Activated T-cell treated with anti-CD3 and anti-CD28 coated beads, Interleukin-2, amount 50 U/mL, for 24 hours (primary cell): ENCODE data around the gene STRIP1.
A peak's percentile ranks its signal among the peaks of the same experiment; 100 is the strongest.

Experiments used
- DNase-seq: peaks from one replicate; pipeline ENCODE4 v3.0.0-alpha.2; 2020
- H3K27ac Mint-ChIP-seq: 2 replicates; pipeline ENCODE4 v1.8.0; 2020; ENCODE audit warnings: mild to moderate bottlenecking, mixed read lengths
- H3K27me3 Mint-ChIP-seq: 2 replicates; pipeline ENCODE4 v1.8.0; 2020; ENCODE audit warnings: mixed read lengths
- H3K36me3 Mint-ChIP-seq: 2 replicates; pipeline ENCODE4 v1.8.0; 2020; ENCODE audit warnings: low read depth, mixed read lengths
- H3K4me1 Mint-ChIP-seq: 2 replicates; pipeline ENCODE4 v1.8.0; 2020; ENCODE audit warnings: low read depth, mixed read lengths
- H3K4me3 Mint-ChIP-seq: 2 replicates; pipeline ENCODE4 v1.8.0; 2020; ENCODE audit warnings: mild to moderate bottlenecking, moderate library complexity, mixed read lengths
- H3K9me3 Mint-ChIP-seq: 2 replicates; pipeline ENCODE4 v1.8.0; 2020; ENCODE audit warnings: mixed read lengths

The STRIP1 gene

GRCh38 chr1:109997867-109998229, 36.6 kb upstream of the STRIP1 start:
- Mint-ChIP-seq H3K4me1 (peaks cover 30% of the 10 kb centered on the region), H3K27ac (no peak overlapping the region), H3K27me3 (no peaks in the 10 kb centered on the region), H3K36me3 (peaks cover 38% of the 10 kb centered on the region), H3K4me3 (no peak overlapping the region), H3K9me3 (no peaks in the 10 kb centered on the region)
- DNase-seq = no peak

GRCh38 chr1:110002695-110003094, 31.7 kb upstream of the STRIP1 start:
- H3K27me3 Mint-ChIP-seq = no peaks in the 10 kb centered on the region
- no peak for DNase-seq
- H3K36me3 Mint-ChIP-seq = peaks cover 13% of the 10 kb centered on the region
- no peak overlapping the region for H3K27ac Mint-ChIP-seq
- H3K4me3 Mint-ChIP-seq = no peak overlapping the region
- H3K4me1 Mint-ChIP-seq = peaks cover 35% of the 10 kb centered on the region
- H3K9me3 Mint-ChIP-seq = no peaks in the 10 kb centered on the region

- H3K4me3 Mint-ChIP-seq = peak overlapping the region; percentile 16
- peaks cover 33% of the 10 kb centered on the region for H3K4me1 Mint-ChIP-seq
- H3K27me3 Mint-ChIP-seq = no peaks in the 10 kb centered on the region
- H3K27ac Mint-ChIP-seq = peak overlapping the region; percentile 78
- H3K9me3 Mint-ChIP-seq = no peaks in the 10 kb centered on the region
- peaks cover 17% of the 10 kb centered on the region for H3K36me3 Mint-ChIP-seq
- DNase-seq = peak; percentile 44
Measured at GRCh38 chr1:110003747-110004428, 30.5 kb upstream of the STRIP1 start.

- Mint-ChIP-seq H3K9me3 (no peaks in the 10 kb centered on the region), H3K27me3 (no peaks in the 10 kb centered on the region), H3K27ac (peak overlapping the region; percentile 78), H3K36me3 (peaks cover 24% of the 10 kb centered on the region), H3K4me3 (peak overlapping the region; percentile 16), H3K4me1 (peaks cover 33% of the 10 kb centered on the region)
- no peak for DNase-seq
Measured at GRCh38 chr1:110004583-110004982, 29.8 kb upstream of the STRIP1 start.

GRCh38 chr1:110005971-110006370, 28.5 kb upstream of the STRIP1 start:
- peaks cover 33% of the 10 kb centered on the region for H3K4me1 Mint-ChIP-seq
- no peak for DNase-seq
- H3K4me3 Mint-ChIP-seq = no peak overlapping the region
- no peak overlapping the region for H3K27ac Mint-ChIP-seq
- H3K27me3 Mint-ChIP-seq = no peaks in the 10 kb centered on the region
- H3K9me3 Mint-ChIP-seq = no peaks in the 10 kb centered on the region
- H3K36me3 Mint-ChIP-seq = peaks cover 38% of the 10 kb centered on the region

GRCh38 chr1:110006516-110006915, 27.9 kb upstream of the STRIP1 start:
- Mint-ChIP-seq H3K4me3 (no peak overlapping the region), H3K27me3 (no peaks in the 10 kb centered on the region), H3K4me1 (peaks cover 33% of the 10 kb centered on the region), H3K27ac (no peak overlapping the region), H3K36me3 (peaks cover 43% of the 10 kb centered on the region), H3K9me3 (no peaks in the 10 kb centered on the region)
- no peak for DNase-seq

- Mint-ChIP-seq H3K36me3 (peaks cover 50% of the 10 kb centered on the region), H3K27me3 (no peaks in the 10 kb centered on the region), H3K4me3 (no peak overlapping the region), H3K27ac (no peak overlapping the region), H3K4me1 (peaks cover 32% of the 10 kb centered on the region), H3K9me3 (no peaks in the 10 kb centered on the region)
- DNase-seq = no peak
Measured at GRCh38 chr1:110007046-110007830, 27.2 kb upstream of the STRIP1 start.

- no peaks in the 10 kb centered on the region for H3K9me3 Mint-ChIP-seq
- H3K27me3 Mint-ChIP-seq = no peaks in the 10 kb centered on the region
- no peak overlapping the region for H3K27ac Mint-ChIP-seq
- H3K4me3 Mint-ChIP-seq = no peak overlapping the region
- DNase-seq = no peak
- H3K36me3 Mint-ChIP-seq = peaks cover 59% of the 10 kb centered on the region
- H3K4me1 Mint-ChIP-seq = peaks cover 16% of the 10 kb centered on the region
Measured at GRCh38 chr1:110008971-110009565, 25.4 kb upstream of the STRIP1 start.

- H3K36me3 Mint-ChIP-seq = peaks cover 76% of the 10 kb centered on the region
Measured at GRCh38 chr1:110011527-110012041, 22.8 kb upstream of the STRIP1 start.

GRCh38 chr1:110012100-110012780, 22.2 kb upstream of the STRIP1 start:
- no peak for DNase-seq
- no peak overlapping the region for H3K4me3 Mint-ChIP-seq
- peaks cover 2% of the 10 kb centered on the region for H3K4me1 Mint-ChIP-seq
- peaks cover 82% of the 10 kb centered on the region for H3K36me3 Mint-ChIP-seq
- no peaks in the 10 kb centered on the region for H3K27me3 Mint-ChIP-seq
- H3K9me3 Mint-ChIP-seq = no peaks in the 10 kb centered on the region
- no peak overlapping the region for H3K27ac Mint-ChIP-seq

More at GRCh38 chr1:110011527-110012041, 22.8 kb upstream of the STRIP1 start:
- H3K27ac Mint-ChIP-seq = no peak overlapping the region
- DNase-seq = no peak
- no peaks in the 10 kb centered on the region for H3K9me3 Mint-ChIP-seq
- peaks cover 2% of the 10 kb centered on the region for H3K4me1 Mint-ChIP-seq
- H3K4me3 Mint-ChIP-seq = no peak overlapping the region
- H3K27me3 Mint-ChIP-seq = no peaks in the 10 kb centered on the region

GRCh38 chr1:110017792-110018191, 16.6 kb upstream of the STRIP1 start:
- no peak overlapping the region for H3K27ac Mint-ChIP-seq
- no peaks in the 10 kb centered on the region for H3K4me1 Mint-ChIP-seq
- no peak for DNase-seq
- no peak overlapping the region for H3K4me3 Mint-ChIP-seq
- peaks cover 92% of the 10 kb centered on the region for H3K36me3 Mint-ChIP-seq
- H3K9me3 Mint-ChIP-seq = no peaks in the 10 kb centered on the region
- no peaks in the 10 kb centered on the region for H3K27me3 Mint-ChIP-seq

GRCh38 chr1:110018396-110018795, 16.0 kb upstream of the STRIP1 start:
- Mint-ChIP-seq H3K36me3 (peaks cover 95% of the 10 kb centered on the region), H3K27ac (no peak overlapping the region), H3K4me3 (no peak overlapping the region), H3K27me3 (no peaks in the 10 kb centered on the region), H3K9me3 (no peaks in the 10 kb centered on the region), H3K4me1 (no peaks in the 10 kb centered on the region)
- DNase-seq = no peak

- Mint-ChIP-seq H3K9me3 (no peaks in the 10 kb centered on the region), H3K27ac (no peak overlapping the region), H3K4me3 (no peak overlapping the region), H3K4me1 (no peaks in the 10 kb centered on the region), H3K27me3 (no peaks in the 10 kb centered on the region), H3K36me3 (peaks cover 99% of the 10 kb centered on the region)
- no peak for DNase-seq
Measured at GRCh38 chr1:110019770-110020169, 14.7 kb upstream of the STRIP1 start.

- Mint-ChIP-seq H3K27me3 (no peaks in the 10 kb centered on the region), H3K27ac (peak overlapping the region; percentile 16), H3K4me3 (no peak overlapping the region), H3K4me1 (no peaks in the 10 kb centered on the region), H3K36me3 (peaks cover 89% of the 10 kb centered on the region), H3K9me3 (no peaks in the 10 kb centered on the region)
- no peak for DNase-seq
Measured at GRCh38 chr1:110021285-110021684, 13.1 kb upstream of the STRIP1 start.
